ENCODE measurements around the gene RPL12. TPM values are rescaled to one million over a fixed set of nuclear protein-coding genes. Genes with fewer than 3 reads are reported as not detected.

Gene RPL12
- total RNA-seq = 1,147 and 1,162 TPM in 2 replicates

GRCh38 chr9:127450830-127451607, at the start of gene RPL12, which contains the start of gene LRSAM1:
RPL12 (minus strand) TSS chr9:127451406; CDS start chr9:127451317, 89 bp downstream.
LRSAM1 (plus strand) TSS chr9:127451510; CDS start chr9:127454528, 3,018 bp downstream.

GRCh38 chr9:127423934-127424675, 27.1 kb downstream of the RPL12 start, which contains the start of gene ZNF79:
ZNF79 (plus strand) TSS chr9:127424382; CDS start chr9:127424788, 406 bp downstream.

Other genes starting within 250 kb of the RPL12 start
- 5.0 and 7.7 TPM in 2 replicates for gene GARNL3, start 186.6 kb downstream of the RPL12 start, total RNA-seq
- 10.0 and 11.1 TPM in 2 replicates for gene SLC2A8, start 54.2 kb downstream of the RPL12 start, total RNA-seq
- gene ZNF79, start 27.0 kb downstream of the RPL12 start, total RNA-seq = 8.6 and 9.2 TPM in 2 replicates
- 10.8 and 12.1 TPM in 2 replicates for gene LRSAM1, start 104 bp upstream of the RPL12 start, total RNA-seq
- 16.0 and 16.8 TPM in 2 replicates for gene STXBP1, start 160.9 kb upstream of the RPL12 start, total RNA-seq

Measured in aortic smooth muscle cell (primary cell).